Measurements from ENCODE around the gene HELZ2.

The HELZ2 gene

GRCh38 chr20:63531686-63532448 lies 42.2 kb downstream of the HELZ2 start (continued):
- TF ChIP-seq ELK4 (IDR thresholded peaks at IDR 0.05; ENCODE audit: borderline replicate concordance, low read depth, low read length): no peak
- no peak for TF ChIP-seq ZNF433 (tag by site-specific recombination; IDR thresholded peaks at IDR 0.05; ENCODE audit: low read depth)
- TF ChIP-seq SP7 (tag by site-specific recombination; IDR thresholded peaks at IDR 0.05): peak; percentile 27; the same call in 1 of the 2 replicates
- TF ChIP-seq ZBTB17 (tag by site-specific recombination; IDR thresholded peaks at IDR 0.05): 0 out of 2 replicates have a peak, but pooled peaks have one; percentile 62
- TF ChIP-seq SCRT1 (tag by site-specific recombination; IDR thresholded peaks at IDR 0.05; ENCODE audit: borderline replicate concordance): no peak
- peak; percentile 49 for TF ChIP-seq ZNF391 (tag by site-specific recombination; IDR thresholded peaks at IDR 0.05; ENCODE audit: borderline replicate concordance, low read depth)
- no peak for TF ChIP-seq ZNF423 (tag by site-specific recombination; IDR thresholded peaks at IDR 0.05)
- TF ChIP-seq ZNF530 (tag by site-specific recombination; IDR thresholded peaks at IDR 0.05; ENCODE audit: low read depth): no peak
- TF ChIP-seq ZNF114 (tag by site-specific recombination; IDR thresholded peaks at IDR 0.05): no peak
- peak; percentile 91; the same call in 1 of the 2 replicates for TF ChIP-seq ZNF837 (tag by site-specific recombination; IDR thresholded peaks at IDR 0.05)
- no peak for TF ChIP-seq ZNF704 (tag by site-specific recombination; IDR thresholded peaks at IDR 0.05)
- peak; percentile 100 for TF ChIP-seq ZSCAN4 (tag by site-specific recombination; IDR thresholded peaks at IDR 0.05)
- TF ChIP-seq ZNF19 (tag by site-specific recombination; IDR thresholded peaks at IDR 0.05; ENCODE audit: low read depth): no peak
- TF ChIP-seq PRDM4 (tag by site-specific recombination; IDR thresholded peaks at IDR 0.05): no peak
- TF ChIP-seq BCL11A (tag by site-specific recombination; IDR thresholded peaks at IDR 0.05; ENCODE audit: low read depth): peak; percentile 53; the same call in 1 of the 2 replicates
- TF ChIP-seq PRDM10 (tag by site-specific recombination; IDR thresholded peaks at IDR 0.05): no peak
- peak; percentile 52; the same call in 1 of the 2 replicates for TF ChIP-seq ZNF707 (tag by site-specific recombination; IDR thresholded peaks at IDR 0.05)
- 0 out of 2 replicates have a peak, but pooled peaks have one; percentile 54 for TF ChIP-seq ZBTB10 (tag by site-specific recombination; IDR thresholded peaks at IDR 0.05)
- TF ChIP-seq ZBTB7A (tag by site-specific recombination; IDR thresholded peaks at IDR 0.05; ENCODE audit: low read depth): peak; percentile 94; the same call in 1 of the 2 replicates
- peak; percentile 77 for TF ChIP-seq ZNF2 (tag by site-specific recombination; IDR thresholded peaks at IDR 0.05)
- no peak for TF ChIP-seq ZNF24 (tag by site-specific recombination; IDR thresholded peaks at IDR 0.05)
- peak; percentile 79 for TF ChIP-seq ZNF639 (tag by site-specific recombination; IDR thresholded peaks at IDR 0.05)

All from HEK293 (cell line).